Stomach (tissue), 4 donors: ENCODE data around the gene TNS3.

ENCODE experiments used
- EP300 ChIP-seq: sonication (generic); formaldehyde crosslinking; IDR thresholded peaks from one replicate; pipeline ENCODE4 v1.6.1; 2017; ENCODE audit warnings: antibody characterized with exemption
- POLR2A ChIP-seq, 4 donors: fragments of 450-650 bp; IDR thresholded peaks; one replicate each; pipeline ENCODE4 v1.6.1; 2016; ENCODE audit warnings: antibody characterized with exemption in 4 of 4, control low read depth in 2 of 4, mild to moderate bottlenecking in 1 of 4, moderate library complexity in 1 of 4
- POLR2AphosphoS5 ChIP-seq, 3 donors: sonication (generic); formaldehyde crosslinking; IDR thresholded peaks; one replicate each; pipeline ENCODE4 v1.6.1; 2016; ENCODE audit warnings: antibody characterized with exemption in 3 of 3
- TF ChIP-seq, protein P1 (sequence below), 7 experiments: fragments of 450-650 bp in 4 of 7; fragments of 200-600 bp in 3 of 7; sonication (generic) in 3 of 7; IDR thresholded peaks; one replicate each; pipeline ENCODE4 v1.5.1; 2016 to 2019; ENCODE audit warnings: antibody characterized with exemption in 7 of 7, control low read depth in 2 of 7, mild to moderate bottlenecking in 1 of 7

DNA sequence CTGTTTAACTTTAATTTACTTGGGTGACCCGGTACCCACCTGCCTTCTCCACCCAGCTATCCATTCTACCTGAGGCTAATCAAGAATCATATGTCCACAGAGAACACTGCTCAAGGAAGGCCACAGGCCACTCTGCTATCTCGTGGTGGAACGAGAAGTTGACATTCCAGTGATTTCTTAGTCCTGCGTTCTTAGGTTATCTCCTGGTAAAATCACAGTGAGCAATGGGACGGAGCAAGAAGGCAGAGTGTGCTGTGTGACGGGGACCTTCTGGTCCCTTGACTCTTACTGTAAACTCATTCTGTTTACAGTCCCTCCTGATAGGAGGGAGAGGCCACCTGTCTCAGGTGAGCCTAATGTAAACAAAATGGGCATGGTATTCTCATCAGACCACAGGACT lies 256.6 kb downstream of the TNS3 start:
- TF ChIP-seq, protein P1, sequence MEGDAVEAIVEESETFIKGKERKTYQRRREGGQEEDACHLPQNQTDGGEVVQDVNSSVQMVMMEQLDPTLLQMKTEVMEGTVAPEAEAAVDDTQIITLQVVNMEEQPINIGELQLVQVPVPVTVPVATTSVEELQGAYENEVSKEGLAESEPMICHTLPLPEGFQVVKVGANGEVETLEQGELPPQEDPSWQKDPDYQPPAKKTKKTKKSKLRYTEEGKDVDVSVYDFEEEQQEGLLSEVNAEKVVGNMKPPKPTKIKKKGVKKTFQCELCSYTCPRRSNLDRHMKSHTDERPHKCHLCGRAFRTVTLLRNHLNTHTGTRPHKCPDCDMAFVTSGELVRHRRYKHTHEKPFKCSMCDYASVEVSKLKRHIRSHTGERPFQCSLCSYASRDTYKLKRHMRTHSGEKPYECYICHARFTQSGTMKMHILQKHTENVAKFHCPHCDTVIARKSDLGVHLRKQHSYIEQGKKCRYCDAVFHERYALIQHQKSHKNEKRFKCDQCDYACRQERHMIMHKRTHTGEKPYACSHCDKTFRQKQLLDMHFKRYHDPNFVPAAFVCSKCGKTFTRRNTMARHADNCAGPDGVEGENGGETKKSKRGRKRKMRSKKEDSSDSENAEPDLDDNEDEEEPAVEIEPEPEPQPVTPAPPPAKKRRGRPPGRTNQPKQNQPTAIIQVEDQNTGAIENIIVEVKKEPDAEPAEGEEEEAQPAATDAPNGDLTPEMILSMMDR (IDR thresholded peaks at IDR 0.05): no peak
- TF ChIP-seq POLR2AphosphoS5 (IDR thresholded peaks at IDR 0.05) (peak in 2 of 3 donors; percentile 19 to 28), EP300 (no peak), POLR2A (IDR thresholded peaks at IDR 0.05) (no peak)
